HG02943 (cell line): Measurements from ENCODE around the gene ATP5MG.
"Not testable (repeated sequence)": the region's sequence is repeated elsewhere in the genome, so short reads cannot be mapped to it uniquely, and the experiment has no call there.

ENCODE experiments used
- ATAC-seq: cut with Tn5 transposase; IDR thresholded peaks from one replicate; pipeline ENCODE4 v1.9.1; 2021; ENCODE audit warnings: mild to moderate bottlenecking, low read depth, moderate library complexity; ENCODE audit not compliant: unreplicated experiment

The ATP5MG gene

GRCh38 chr11:118402594-118402993, 1.2 kb downstream of the ATP5MG start:
- ATAC-seq, result not testable (repeated sequence)

GRCh38 chr11:118406599-118407166, 5.3 kb downstream of the ATP5MG start:
- no peak for ATAC-seq

GRCh38 chr11:118410055-118410745, 8.8 kb downstream of the ATP5MG start:
- ATAC-seq, result no peak

- no peak for ATAC-seq
Observed at GRCh38 chr11:118411530-118411929, 10.1 kb downstream of the ATP5MG start.

- no peak for ATAC-seq
Observed at GRCh38 chr11:118412921-118413320, 11.5 kb downstream of the ATP5MG start.

- no peak for ATAC-seq
Observed at GRCh38 chr11:118415062-118415738, 13.8 kb downstream of the ATP5MG start.

GRCh38 chr11:118415739-118416068, 14.3 kb downstream of the ATP5MG start:
- no peak for ATAC-seq

GRCh38 chr11:118416900-118417299, 15.5 kb downstream of the ATP5MG start:
- not testable (repeated sequence) for ATAC-seq

GRCh38 chr11:118417801-118418200, 16.4 kb downstream of the ATP5MG start:
- no peak for ATAC-seq

GRCh38 chr11:118418766-118419165, 17.4 kb downstream of the ATP5MG start:
- no peak for ATAC-seq

- no peak for ATAC-seq
Observed at GRCh38 chr11:118427707-118428106, 26.3 kb downstream of the ATP5MG start.

GRCh38 chr11:118430956-118431355, 29.6 kb downstream of the ATP5MG start:
- no peak for ATAC-seq

- ATAC-seq, result no peak
Observed at GRCh38 chr11:118434123-118434552, 32.7 kb downstream of the ATP5MG start.

GRCh38 chr11:118434553-118435289, 33.3 kb downstream of the ATP5MG start:
- ATAC-seq, result no peak

- ATAC-seq, result peak; percentile 34
Observed at GRCh38 chr11:118435290-118435892, 34.0 kb downstream of the ATP5MG start.

- peak; percentile 44 for ATAC-seq
Observed at GRCh38 chr11:118435893-118436624, 34.7 kb downstream of the ATP5MG start, which contains the start of gene KMT2A. Gene KMT2A, plus strand, starts transcription at chr11:118436492. Its CDS starts 21 bp downstream, at chr11:118436513.

- ATAC-seq, result peak; percentile 6
Observed at GRCh38 chr11:118436639-118437207, 35.3 kb downstream of the ATP5MG start.

- ATAC-seq, result no peak
Observed at GRCh38 chr11:118437208-118438125, 36.1 kb downstream of the ATP5MG start.
